ENCODE data around the gene OR13J1.
"Not testable (repeated sequence)": the region's sequence is repeated elsewhere in the genome, so short reads cannot be mapped to it uniquely, and the experiment has no call there.

Gene OR13J1

GRCh38 chr9:35904338-35904737 is 34.1 kb upstream of the OR13J1 start:
- DNase-seq, result no peak

GRCh38 chr9:35903049-35903448 is 32.8 kb upstream of the OR13J1 start:
- DNase-seq, result peak; percentile 27

GRCh38 chr9:35899021-35899420 is 28.8 kb upstream of the OR13J1 start:
- no peak for DNase-seq

GRCh38 chr9:35898337-35898736 is 28.1 kb upstream of the OR13J1 start:
- DNase-seq, result no peak

GRCh38 chr9:35897376-35898099 is 27.3 kb upstream of the OR13J1 start:
- DNase-seq, result not testable (repeated sequence)

- no peak for DNase-seq
Observed at GRCh38 chr9:35896570-35896969, 26.4 kb upstream of the OR13J1 start.

GRCh38 chr9:35892051-35892450 is 21.9 kb upstream of the OR13J1 start:
- DNase-seq, result no peak

GRCh38 chr9:35891646-35892045 is 21.4 kb upstream of the OR13J1 start:
- no peak for DNase-seq

- DNase-seq, result not testable (repeated sequence)
Observed at GRCh38 chr9:35884908-35885307, 14.7 kb upstream of the OR13J1 start.

GRCh38 chr9:35882996-35883395 is 12.8 kb upstream of the OR13J1 start:
- no peak for DNase-seq

GRCh38 chr9:35882263-35882848 is 12.2 kb upstream of the OR13J1 start:
- peak; percentile 54 for DNase-seq

GRCh38 chr9:35872505-35872904 is 2.3 kb upstream of the OR13J1 start:
- DNase-seq, result no peak

GRCh38 chr9:35871545-35871944 is 1.3 kb upstream of the OR13J1 start:
- DNase-seq, result peak; percentile 45

GRCh38 chr9:35869621-35870216 is 482 bp downstream of the OR13J1 start:
- DNase-seq, result no peak

GRCh38 chr9:35868933-35869332 is 1.3 kb downstream of the OR13J1 start:
- no peak for DNase-seq

- no peak for DNase-seq
Observed at GRCh38 chr9:35867538-35867937, 2.7 kb downstream of the OR13J1 start.

- DNase-seq, result no peak
Observed at GRCh38 chr9:35864695-35865255, 5.4 kb downstream of the OR13J1 start.

- DNase-seq, result no peak
Observed at GRCh38 chr9:35863583-35863982, 6.6 kb downstream of the OR13J1 start.

GRCh38 chr9:35862328-35862727 is 7.9 kb downstream of the OR13J1 start:
- DNase-seq, result no peak

- no peak for DNase-seq
Observed at GRCh38 chr9:35861161-35861897, 8.9 kb downstream of the OR13J1 start.

- DNase-seq, result no peak
Observed at GRCh38 chr9:35859990-35860339, 10.2 kb downstream of the OR13J1 start.

GRCh38 chr9:35859310-35859989 is 10.8 kb downstream of the OR13J1 start:
- no peak for DNase-seq

GRCh38 chr9:35858458-35858857 is 11.7 kb downstream of the OR13J1 start:
- no peak for DNase-seq

Data from DMS153 (cell line).